A549 (cell line): ENCODE measurements around the gene KREMEN1.

Source experiments
- CEBPB ChIP-seq, 2 experiments: fragments of >200 bp in 1 of 2; sonication (Bioruptor Twin) in 1 of 2; formaldehyde crosslinking in 1 of 2; IDR thresholded peaks; 2 replicates each; pipeline ENCODE4 v1.6.1; 2012 to 2016
- EHMT2 ChIP-seq: fragments of 200-600 bp; sonication (generic); IDR thresholded peaks from 2 replicates; pipeline ENCODE4 v1.6.1; 2016; ENCODE audit warnings: antibody characterized with exemption, low read depth, mild to moderate bottlenecking, moderate library complexity
- ESRRA ChIP-seq: fragments of 150-350 bp; IDR thresholded peaks from 2 replicates; pipeline ENCODE4 v1.6.1; 2014; ENCODE audit warnings: mild to moderate bottlenecking, low read length, borderline replicate concordance
- HOXB13 ChIP-seq: fragments of 250-450 bp; sonication (Bioruptor Pico); IDR thresholded peaks from 2 replicates; pipeline ENCODE4 v1.5.0; 2020; ENCODE audit warnings: low read depth, mild to moderate bottlenecking, moderate library complexity
- JUN ChIP-seq, 2 experiments: fragments of >200 bp; sonication (Bioruptor Twin); formaldehyde crosslinking; IDR thresholded peaks; 2 replicates in 1 of 2; 3 replicates in 1 of 2; pipeline ENCODE4 v1.6.1; 2016 to 2017
- JUNB ChIP-seq: fragments of >200 bp; sonication (Bioruptor Twin); formaldehyde crosslinking; IDR thresholded peaks from 2 replicates; pipeline ENCODE4 v1.6.1; 2016
- POLR2A ChIP-seq: IDR thresholded peaks from 2 replicates; pipeline ENCODE4 v1.6.1; 2012; ENCODE audit warnings: mild to moderate bottlenecking, low read length
- REST ChIP-seq: fragments of 200-600 bp; sonication (generic); IDR thresholded peaks from 2 replicates; pipeline ENCODE4 v1.6.1; 2016; ENCODE audit warnings: antibody characterized with exemption, mild to moderate bottlenecking, moderate library complexity
- RFX5 ChIP-seq: fragments of 450-650 bp; IDR thresholded peaks from 2 replicates; pipeline ENCODE4 v1.7.1; 2014; ENCODE audit warnings: antibody characterized with exemption, mild to moderate bottlenecking, moderate library complexity
- SMC3 ChIP-seq: fragments of >200 bp; sonication (Bioruptor Twin); formaldehyde crosslinking; IDR thresholded peaks from 3 replicates; pipeline ENCODE4 v1.6.1; 2018; ENCODE audit warnings: inconsistent platforms
- ZFP36 ChIP-seq: fragments of 450-650 bp; IDR thresholded peaks from 2 replicates; pipeline ENCODE4 v1.6.1; 2014; ENCODE audit warnings: borderline replicate concordance; ENCODE audit not compliant: partially characterized antibody
- TF ChIP-seq, protein P1 (sequence below): fragments of >200 bp; sonication (Bioruptor Twin); formaldehyde crosslinking; IDR thresholded peaks from 3 replicates; pipeline ENCODE4 v1.5.1; 2016
- TF ChIP-seq, protein P2 (sequence below): fragments of 450-650 bp; IDR thresholded peaks from 2 replicates; pipeline ENCODE4 v1.6.1; 2014; ENCODE audit warnings: antibody characterized with exemption
- TF ChIP-seq, protein P3 (sequence below): IDR thresholded peaks from 2 replicates; pipeline ENCODE4 v1.6.1; 2012

DNA sequence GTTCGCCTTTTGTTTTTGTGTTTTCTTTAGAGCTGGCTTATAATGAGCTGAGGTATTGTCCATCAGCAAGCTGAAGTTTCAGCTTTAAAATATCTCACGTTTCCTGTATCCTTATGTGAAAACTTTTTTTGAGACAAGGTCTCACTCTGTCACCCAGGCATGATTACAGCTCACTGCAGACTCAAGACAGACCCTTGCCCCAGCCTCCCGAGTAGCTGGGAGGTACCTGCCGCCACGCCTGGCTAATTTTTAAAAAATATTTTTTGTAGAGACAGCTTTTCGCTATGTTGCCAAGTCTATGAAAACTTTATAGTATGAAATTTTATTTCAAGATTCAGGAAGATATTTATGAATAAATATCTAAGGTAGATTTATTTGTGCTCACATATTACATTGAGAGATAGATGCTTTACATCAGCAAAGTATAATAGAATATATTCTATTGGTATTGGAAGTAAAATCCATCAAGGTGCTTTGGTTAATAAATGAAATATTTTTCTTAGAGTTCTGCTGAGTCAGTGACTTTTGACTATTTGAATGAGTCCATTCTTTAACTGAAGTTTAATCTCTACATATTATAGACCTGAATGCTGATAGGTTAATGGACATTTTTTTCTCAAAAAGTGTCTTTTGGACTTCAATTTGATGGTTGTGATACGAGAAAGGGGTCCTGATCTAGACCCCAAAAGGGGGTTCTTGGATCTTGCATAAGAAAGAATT is 10.2 kb downstream of the KREMEN1 start:
- TF ChIP-seq EHMT2 (no peak), POLR2A (no peak), HOXB13 (no peak), JUNB (no peak), REST (no peak), CEBPB (IDR thresholded peaks at IDR 0.05) (no peak), SMC3 (no peak), JUN (IDR thresholded peaks at IDR 0.05) (no peak), ESRRA (no peak), RFX5 (no peak), ZFP36 (no peak)
- TF ChIP-seq, protein P1, sequence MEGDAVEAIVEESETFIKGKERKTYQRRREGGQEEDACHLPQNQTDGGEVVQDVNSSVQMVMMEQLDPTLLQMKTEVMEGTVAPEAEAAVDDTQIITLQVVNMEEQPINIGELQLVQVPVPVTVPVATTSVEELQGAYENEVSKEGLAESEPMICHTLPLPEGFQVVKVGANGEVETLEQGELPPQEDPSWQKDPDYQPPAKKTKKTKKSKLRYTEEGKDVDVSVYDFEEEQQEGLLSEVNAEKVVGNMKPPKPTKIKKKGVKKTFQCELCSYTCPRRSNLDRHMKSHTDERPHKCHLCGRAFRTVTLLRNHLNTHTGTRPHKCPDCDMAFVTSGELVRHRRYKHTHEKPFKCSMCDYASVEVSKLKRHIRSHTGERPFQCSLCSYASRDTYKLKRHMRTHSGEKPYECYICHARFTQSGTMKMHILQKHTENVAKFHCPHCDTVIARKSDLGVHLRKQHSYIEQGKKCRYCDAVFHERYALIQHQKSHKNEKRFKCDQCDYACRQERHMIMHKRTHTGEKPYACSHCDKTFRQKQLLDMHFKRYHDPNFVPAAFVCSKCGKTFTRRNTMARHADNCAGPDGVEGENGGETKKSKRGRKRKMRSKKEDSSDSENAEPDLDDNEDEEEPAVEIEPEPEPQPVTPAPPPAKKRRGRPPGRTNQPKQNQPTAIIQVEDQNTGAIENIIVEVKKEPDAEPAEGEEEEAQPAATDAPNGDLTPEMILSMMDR, result no peak
- TF ChIP-seq, protein P2, sequence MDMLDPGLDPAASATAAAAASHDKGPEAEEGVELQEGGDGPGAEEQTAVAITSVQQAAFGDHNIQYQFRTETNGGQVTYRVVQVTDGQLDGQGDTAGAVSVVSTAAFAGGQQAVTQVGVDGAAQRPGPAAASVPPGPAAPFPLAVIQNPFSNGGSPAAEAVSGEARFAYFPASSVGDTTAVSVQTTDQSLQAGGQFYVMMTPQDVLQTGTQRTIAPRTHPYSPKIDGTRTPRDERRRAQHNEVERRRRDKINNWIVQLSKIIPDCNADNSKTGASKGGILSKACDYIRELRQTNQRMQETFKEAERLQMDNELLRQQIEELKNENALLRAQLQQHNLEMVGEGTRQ, result no peak
- TF ChIP-seq, protein P3, sequence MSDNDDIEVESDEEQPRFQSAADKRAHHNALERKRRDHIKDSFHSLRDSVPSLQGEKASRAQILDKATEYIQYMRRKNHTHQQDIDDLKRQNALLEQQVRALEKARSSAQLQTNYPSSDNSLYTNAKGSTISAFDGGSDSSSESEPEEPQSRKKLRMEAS, result no peak
